GM20000 (cell line): ENCODE results near the gene FAM13A.

Source experiments
- DNase-seq: peaks from one replicate; pipeline ENCODE4 v3.0.0; 2012; ENCODE audit warnings: low spot score
- TF ChIP-seq, protein P1 (sequence below): IDR thresholded peaks from 2 replicates; pipeline ENCODE4 v1.5.1; 2012; ENCODE audit warnings: mild to moderate bottlenecking, control low read depth; ENCODE audit errors: extremely low read depth, missing control alignments

The FAM13A gene

GRCh38 chr4:88779431-88779830, 277.6 kb downstream of the FAM13A start:
- TF ChIP-seq, protein P1, sequence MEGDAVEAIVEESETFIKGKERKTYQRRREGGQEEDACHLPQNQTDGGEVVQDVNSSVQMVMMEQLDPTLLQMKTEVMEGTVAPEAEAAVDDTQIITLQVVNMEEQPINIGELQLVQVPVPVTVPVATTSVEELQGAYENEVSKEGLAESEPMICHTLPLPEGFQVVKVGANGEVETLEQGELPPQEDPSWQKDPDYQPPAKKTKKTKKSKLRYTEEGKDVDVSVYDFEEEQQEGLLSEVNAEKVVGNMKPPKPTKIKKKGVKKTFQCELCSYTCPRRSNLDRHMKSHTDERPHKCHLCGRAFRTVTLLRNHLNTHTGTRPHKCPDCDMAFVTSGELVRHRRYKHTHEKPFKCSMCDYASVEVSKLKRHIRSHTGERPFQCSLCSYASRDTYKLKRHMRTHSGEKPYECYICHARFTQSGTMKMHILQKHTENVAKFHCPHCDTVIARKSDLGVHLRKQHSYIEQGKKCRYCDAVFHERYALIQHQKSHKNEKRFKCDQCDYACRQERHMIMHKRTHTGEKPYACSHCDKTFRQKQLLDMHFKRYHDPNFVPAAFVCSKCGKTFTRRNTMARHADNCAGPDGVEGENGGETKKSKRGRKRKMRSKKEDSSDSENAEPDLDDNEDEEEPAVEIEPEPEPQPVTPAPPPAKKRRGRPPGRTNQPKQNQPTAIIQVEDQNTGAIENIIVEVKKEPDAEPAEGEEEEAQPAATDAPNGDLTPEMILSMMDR, result no peak
- no peak for DNase-seq

- DNase-seq, result no peak
- TF ChIP-seq, protein P1, result no peak
Observed at GRCh38 chr4:88775529-88775928, 281.5 kb downstream of the FAM13A start.

GRCh38 chr4:88775026-88775425, 282.0 kb downstream of the FAM13A start:
- TF ChIP-seq, protein P1, result no peak

GRCh38 chr4:88771883-88772450, 285.0 kb downstream of the FAM13A start:
- TF ChIP-seq, protein P1, result no peak
- no peak for DNase-seq

More at GRCh38 chr4:88775026-88775425, 282.0 kb downstream of the FAM13A start:
- DNase-seq, result no peak

- TF ChIP-seq, protein P1, result no peak
- no peak for DNase-seq
Observed at GRCh38 chr4:88765729-88766128, 291.3 kb downstream of the FAM13A start.

DNA sequence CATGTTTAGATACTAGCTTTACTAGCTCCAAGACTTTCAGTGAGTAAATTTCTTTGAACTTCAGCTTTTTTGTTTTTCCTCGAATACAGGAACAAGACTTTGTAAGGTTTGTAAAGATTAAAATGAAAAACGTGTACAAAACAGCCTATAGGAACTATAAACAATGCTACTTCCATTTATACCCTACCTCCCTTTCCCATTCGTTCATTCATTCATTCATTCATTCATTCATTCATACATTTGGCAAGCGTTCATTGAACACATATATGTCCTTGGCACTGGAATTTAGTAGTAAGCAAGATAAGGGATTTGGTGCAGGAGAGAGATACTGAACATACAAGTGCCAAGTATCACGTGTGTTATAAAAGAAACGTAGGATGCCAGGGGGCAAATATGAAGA, 293.9 kb downstream of the FAM13A start:
- TF ChIP-seq, protein P1, result no peak
- DNase-seq, result no peak

DNA sequence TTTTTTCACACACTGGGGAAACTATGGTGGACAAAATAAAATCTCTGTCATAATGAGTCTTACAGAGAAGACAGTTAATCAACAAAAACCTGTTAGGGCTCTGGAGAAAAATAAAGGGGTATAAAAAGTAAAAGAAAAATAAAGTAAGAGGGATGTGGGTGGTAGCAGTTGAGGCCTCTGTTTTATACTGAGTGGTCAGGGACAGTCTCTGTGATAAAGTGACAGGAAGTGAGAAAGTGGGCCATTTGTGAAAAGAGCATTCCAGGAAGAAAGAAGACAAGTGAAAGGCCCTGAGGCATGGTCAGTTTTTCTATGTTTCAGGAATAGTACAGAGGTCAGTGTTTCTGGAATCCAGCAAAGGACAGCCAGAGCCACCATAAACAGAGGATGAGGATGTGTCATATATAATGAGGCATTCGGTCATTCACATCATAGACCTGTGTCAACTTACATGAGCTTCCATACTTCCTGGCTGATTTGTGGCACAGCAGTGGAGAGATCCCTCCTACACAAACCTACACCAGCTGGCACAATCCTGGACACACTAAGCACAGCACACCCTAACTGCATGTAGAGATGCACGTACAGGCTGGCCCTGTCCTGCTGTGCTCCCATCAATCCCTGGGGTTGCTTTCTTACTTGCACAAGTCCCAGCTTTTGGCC, 295.0 kb downstream of the FAM13A start:
- no peak for DNase-seq
- TF ChIP-seq, protein P1, result no peak
